H1 (cell line): ENCODE data around the gene BRD2. TPM values are rescaled to one million over a fixed set of nuclear protein-coding genes. Genes with fewer than 3 reads are reported as not detected.

Source experiments
- ASH2L ChIP-seq: fragments of 200-600, 300-600 bp; sonication (generic); IDR thresholded peaks from one replicate; pipeline ENCODE4 v1.7.1; 2017; ENCODE audit warnings: low read length
- BACH1 ChIP-seq: IDR thresholded peaks from 2 replicates; pipeline ENCODE4 v1.6.1; 2012; ENCODE audit warnings: low read length, improper control_type of control experiment
- EP300 ChIP-seq, 2 experiments: IDR thresholded peaks; 1 replicate in 1 of 2; 2 replicates in 1 of 2; pipeline ENCODE4 v1.6.1; 2011 to 2012; ENCODE audit warnings: low read depth in 2 of 2, low read length in 2 of 2, mild to moderate bottlenecking in 2 of 2, borderline replicate concordance in 1 of 2, inconsistent platforms in 1 of 2, moderate library complexity in 1 of 2
- GTF2F1 ChIP-seq: IDR thresholded peaks from 2 replicates; pipeline ENCODE4 v1.6.1; 2012; ENCODE audit warnings: low read depth, low read length, improper control_type of control experiment, borderline replicate concordance
- NRF1 ChIP-seq: IDR thresholded peaks from 2 replicates; pipeline ENCODE4 v1.6.1; 2011; ENCODE audit warnings: mild to moderate bottlenecking, low read depth, low read length, improper control_type of control experiment
- PHF8 ChIP-seq: fragments of 200-600 bp; sonication (generic); conservative IDR thresholded peaks from 2 replicates; pipeline ENCODE4 v1.7.1; 2012; ENCODE audit warnings: low read depth, mild to moderate bottlenecking, inconsistent platforms, low read length, moderate library complexity
- SIN3A ChIP-seq, 2 experiments: IDR thresholded peaks in 1 of 2; conservative IDR thresholded peaks in 1 of 2; 2 replicates each; pipeline ENCODE4 v1.6.1; 2011 to 2012; ENCODE audit warnings: low read length in 2 of 2, improper control_type of control experiment in 1 of 2, low read depth in 1 of 2, mild to moderate bottlenecking in 1 of 2
- SP2 ChIP-seq: IDR thresholded peaks from 2 replicates; pipeline ENCODE4 v1.6.1; 2012; ENCODE audit warnings: mild to moderate bottlenecking, low read length, inconsistent platforms
- polyA plus RNA-seq, 7 experiments: library from polyadenylated mRNA; depleted of rRNA in 3 of 7; stranded (reverse) in 5 of 7; unstranded in 2 of 7; fragments of >200 nt in 5 of 7; fragments of 200-250 nt in 2 of 7; gene quantifications; 1 replicate in 5 of 7; 2 replicates in 1 of 7; 4 replicates in 1 of 7; pipeline versions ENCODE4 v1.2.1 to v1.2.3, GENCODE V29; 2011 to 2013; ENCODE audit warnings: missing spikeins in 2 of 7, mixed read lengths in 2 of 7
- total RNA-seq: library from RNA; stranded (reverse); fragmentation: NEBNext Ultra II Directional; extraction: Animal tissue kit (Norgen Biotek cat#: 25700); gene quantifications from 2 replicates; pipeline ENCODE4 v1.2.1, GENCODE V29; 2021
- TF ChIP-seq, protein P1 (sequence below): fragments of 300-600 bp; sonication (generic); IDR thresholded peaks from 2 replicates; pipeline ENCODE4 v1.7.1; 2012; ENCODE audit warnings: low read length, moderate library complexity, mild to moderate bottlenecking, inconsistent platforms; ENCODE audit not compliant: insufficient replicate concordance
- TF ChIP-seq, protein P2 (sequence below): IDR thresholded peaks from 2 replicates; pipeline ENCODE4 v1.6.1; 2012; ENCODE audit warnings: low read length, inconsistent platforms

BRD2 gene
- total and polyA plus RNA-seq, 2 of the 8 experiments (the other 6 are each of a cell fraction or from before 2014, with no cell fraction given), result 132 to 185 TPM

DNA sequence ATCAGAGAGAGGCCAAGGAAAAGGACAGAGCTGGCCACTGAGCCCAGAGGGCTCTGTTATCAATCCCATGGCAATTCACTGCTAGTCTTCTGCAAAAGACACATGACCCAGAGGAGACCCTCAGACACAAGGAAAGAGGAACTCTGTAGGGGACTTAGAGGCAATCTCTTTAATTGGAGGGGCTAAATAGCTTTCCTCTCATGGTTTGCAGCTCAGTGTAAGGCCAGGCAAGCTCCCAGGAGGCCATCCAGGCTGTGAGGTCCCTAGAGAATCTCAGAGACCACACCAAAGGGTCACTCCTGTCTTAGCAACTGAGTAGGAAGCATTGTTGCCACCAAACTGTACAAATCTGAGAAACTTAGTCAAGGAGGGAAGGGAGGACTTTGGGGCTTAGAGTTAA lies 51.0 kb downstream of the BRD2 start (continued):
- TF ChIP-seq, protein P1, sequence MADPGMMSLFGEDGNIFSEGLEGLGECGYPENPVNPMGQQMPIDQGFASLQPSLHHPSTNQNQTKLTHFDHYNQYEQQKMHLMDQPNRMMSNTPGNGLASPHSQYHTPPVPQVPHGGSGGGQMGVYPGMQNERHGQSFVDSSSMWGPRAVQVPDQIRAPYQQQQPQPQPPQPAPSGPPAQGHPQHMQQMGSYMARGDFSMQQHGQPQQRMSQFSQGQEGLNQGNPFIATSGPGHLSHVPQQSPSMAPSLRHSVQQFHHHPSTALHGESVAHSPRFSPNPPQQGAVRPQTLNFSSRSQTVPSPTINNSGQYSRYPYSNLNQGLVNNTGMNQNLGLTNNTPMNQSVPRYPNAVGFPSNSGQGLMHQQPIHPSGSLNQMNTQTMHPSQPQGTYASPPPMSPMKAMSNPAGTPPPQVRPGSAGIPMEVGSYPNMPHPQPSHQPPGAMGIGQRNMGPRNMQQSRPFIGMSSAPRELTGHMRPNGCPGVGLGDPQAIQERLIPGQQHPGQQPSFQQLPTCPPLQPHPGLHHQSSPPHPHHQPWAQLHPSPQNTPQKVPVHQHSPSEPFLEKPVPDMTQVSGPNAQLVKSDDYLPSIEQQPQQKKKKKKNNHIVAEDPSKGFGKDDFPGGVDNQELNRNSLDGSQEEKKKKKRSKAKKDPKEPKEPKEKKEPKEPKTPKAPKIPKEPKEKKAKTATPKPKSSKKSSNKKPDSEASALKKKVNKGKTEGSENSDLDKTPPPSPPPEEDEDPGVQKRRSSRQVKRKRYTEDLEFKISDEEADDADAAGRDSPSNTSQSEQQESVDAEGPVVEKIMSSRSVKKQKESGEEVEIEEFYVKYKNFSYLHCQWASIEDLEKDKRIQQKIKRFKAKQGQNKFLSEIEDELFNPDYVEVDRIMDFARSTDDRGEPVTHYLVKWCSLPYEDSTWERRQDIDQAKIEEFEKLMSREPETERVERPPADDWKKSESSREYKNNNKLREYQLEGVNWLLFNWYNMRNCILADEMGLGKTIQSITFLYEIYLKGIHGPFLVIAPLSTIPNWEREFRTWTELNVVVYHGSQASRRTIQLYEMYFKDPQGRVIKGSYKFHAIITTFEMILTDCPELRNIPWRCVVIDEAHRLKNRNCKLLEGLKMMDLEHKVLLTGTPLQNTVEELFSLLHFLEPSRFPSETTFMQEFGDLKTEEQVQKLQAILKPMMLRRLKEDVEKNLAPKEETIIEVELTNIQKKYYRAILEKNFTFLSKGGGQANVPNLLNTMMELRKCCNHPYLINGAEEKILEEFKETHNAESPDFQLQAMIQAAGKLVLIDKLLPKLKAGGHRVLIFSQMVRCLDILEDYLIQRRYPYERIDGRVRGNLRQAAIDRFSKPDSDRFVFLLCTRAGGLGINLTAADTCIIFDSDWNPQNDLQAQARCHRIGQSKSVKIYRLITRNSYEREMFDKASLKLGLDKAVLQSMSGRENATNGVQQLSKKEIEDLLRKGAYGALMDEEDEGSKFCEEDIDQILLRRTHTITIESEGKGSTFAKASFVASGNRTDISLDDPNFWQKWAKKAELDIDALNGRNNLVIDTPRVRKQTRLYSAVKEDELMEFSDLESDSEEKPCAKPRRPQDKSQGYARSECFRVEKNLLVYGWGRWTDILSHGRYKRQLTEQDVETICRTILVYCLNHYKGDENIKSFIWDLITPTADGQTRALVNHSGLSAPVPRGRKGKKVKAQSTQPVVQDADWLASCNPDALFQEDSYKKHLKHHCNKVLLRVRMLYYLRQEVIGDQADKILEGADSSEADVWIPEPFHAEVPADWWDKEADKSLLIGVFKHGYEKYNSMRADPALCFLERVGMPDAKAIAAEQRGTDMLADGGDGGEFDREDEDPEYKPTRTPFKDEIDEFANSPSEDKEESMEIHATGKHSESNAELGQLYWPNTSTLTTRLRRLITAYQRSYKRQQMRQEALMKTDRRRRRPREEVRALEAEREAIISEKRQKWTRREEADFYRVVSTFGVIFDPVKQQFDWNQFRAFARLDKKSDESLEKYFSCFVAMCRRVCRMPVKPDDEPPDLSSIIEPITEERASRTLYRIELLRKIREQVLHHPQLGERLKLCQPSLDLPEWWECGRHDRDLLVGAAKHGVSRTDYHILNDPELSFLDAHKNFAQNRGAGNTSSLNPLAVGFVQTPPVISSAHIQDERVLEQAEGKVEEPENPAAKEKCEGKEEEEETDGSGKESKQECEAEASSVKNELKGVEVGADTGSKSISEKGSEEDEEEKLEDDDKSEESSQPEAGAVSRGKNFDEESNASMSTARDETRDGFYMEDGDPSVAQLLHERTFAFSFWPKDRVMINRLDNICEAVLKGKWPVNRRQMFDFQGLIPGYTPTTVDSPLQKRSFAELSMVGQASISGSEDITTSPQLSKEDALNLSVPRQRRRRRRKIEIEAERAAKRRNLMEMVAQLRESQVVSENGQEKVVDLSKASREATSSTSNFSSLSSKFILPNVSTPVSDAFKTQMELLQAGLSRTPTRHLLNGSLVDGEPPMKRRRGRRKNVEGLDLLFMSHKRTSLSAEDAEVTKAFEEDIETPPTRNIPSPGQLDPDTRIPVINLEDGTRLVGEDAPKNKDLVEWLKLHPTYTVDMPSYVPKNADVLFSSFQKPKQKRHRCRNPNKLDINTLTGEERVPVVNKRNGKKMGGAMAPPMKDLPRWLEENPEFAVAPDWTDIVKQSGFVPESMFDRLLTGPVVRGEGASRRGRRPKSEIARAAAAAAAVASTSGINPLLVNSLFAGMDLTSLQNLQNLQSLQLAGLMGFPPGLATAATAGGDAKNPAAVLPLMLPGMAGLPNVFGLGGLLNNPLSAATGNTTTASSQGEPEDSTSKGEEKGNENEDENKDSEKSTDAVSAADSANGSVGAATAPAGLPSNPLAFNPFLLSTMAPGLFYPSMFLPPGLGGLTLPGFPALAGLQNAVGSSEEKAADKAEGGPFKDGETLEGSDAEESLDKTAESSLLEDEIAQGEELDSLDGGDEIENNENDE, result no peak
- TF ChIP-seq SP2, result no peak
- no peak for TF ChIP-seq ASH2L
- no peak for TF ChIP-seq BACH1
- TF ChIP-seq, protein P2, sequence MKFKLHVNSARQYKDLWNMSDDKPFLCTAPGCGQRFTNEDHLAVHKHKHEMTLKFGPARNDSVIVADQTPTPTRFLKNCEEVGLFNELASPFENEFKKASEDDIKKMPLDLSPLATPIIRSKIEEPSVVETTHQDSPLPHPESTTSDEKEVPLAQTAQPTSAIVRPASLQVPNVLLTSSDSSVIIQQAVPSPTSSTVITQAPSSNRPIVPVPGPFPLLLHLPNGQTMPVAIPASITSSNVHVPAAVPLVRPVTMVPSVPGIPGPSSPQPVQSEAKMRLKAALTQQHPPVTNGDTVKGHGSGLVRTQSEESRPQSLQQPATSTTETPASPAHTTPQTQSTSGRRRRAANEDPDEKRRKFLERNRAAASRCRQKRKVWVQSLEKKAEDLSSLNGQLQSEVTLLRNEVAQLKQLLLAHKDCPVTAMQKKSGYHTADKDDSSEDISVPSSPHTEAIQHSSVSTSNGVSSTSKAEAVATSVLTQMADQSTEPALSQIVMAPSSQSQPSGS, result no peak
- TF ChIP-seq SIN3A (conservative IDR thresholded peaks at IDR 0.05 in 1 of 2, IDR thresholded peaks at IDR 0.05 in 1 of 2; ENCODE audit: low read depth in 1 of 2, low read length in 2 of 2), result no peak
- TF ChIP-seq NRF1, result no peak
- TF ChIP-seq EP300 (IDR thresholded peaks at IDR 0.05; ENCODE audit: borderline replicate concordance in 1 of 2, low read depth in 2 of 2, low read length in 2 of 2), result no peak
- no peak for TF ChIP-seq PHF8
- TF ChIP-seq GTF2F1, result no peak
